SK-N-SH (cell line): Measurements from ENCODE around the gene CAV3. TPM values are rescaled to one million over a fixed set of nuclear protein-coding genes. Genes with fewer than 3 reads are reported as not detected.

Experiments
- CTCF ChIA-PET: fragments of 300-600, 350-600 bp; formaldehyde crosslinking; extraction: SDS; loops from one replicate; lab custom pipeline; 2021; lab: Yijun Ruan, JAX
- POLR2A ChIA-PET: fragments of 350-600 bp; sonication (Branson Sonifier 250); formaldehyde crosslinking; extraction: SDS; loops from one replicate; lab custom pipeline; 2020; ENCODE audit warnings: antibody characterized with exemption, inconsistent platforms; lab: Yijun Ruan, JAX
- DNase-seq: peaks from one replicate; pipeline ENCODE4 v3.0.0; 2012
- H2AFZ ChIP-seq: fragments of 200-600 bp; sonication (generic); 2 replicates; pipeline ENCODE4 v1.8.1; 2016; ENCODE audit warnings: antibody characterized with exemption, mild to moderate bottlenecking, low read depth
- H3F3A ChIP-seq: fragments of 200-600 bp; sonication (generic); replicated peaks from 2 replicates; pipeline ENCODE3; 2016; ENCODE audit warnings: antibody characterized with exemption, mild to moderate bottlenecking; ENCODE audit not compliant: insufficient read depth
- H3K27ac ChIP-seq, 2 experiments: fragments of 200-500 bp in 1 of 2; fragments of 200-600 bp in 1 of 2; sonication (Bioruptor generic) in 1 of 2; sonication (generic), shearing (Covaris generic) in 1 of 2; 2 replicates each; pipeline versions ENCODE4 v1.5.1 to v1.6.1; 2014 to 2016; ENCODE audit warnings: low read depth in 2 of 2, inconsistent platforms in 1 of 2, low read length in 1 of 2, mild to moderate bottlenecking in 1 of 2, mixed read lengths in 1 of 2
- H3K27me3 ChIP-seq: fragments of 200-600 bp; sonication (generic), shearing (Covaris generic); 2 replicates; pipeline ENCODE4 v1.6.1; 2016; ENCODE audit warnings: mixed run types; ENCODE audit not compliant: insufficient read depth
- H3K36me3 ChIP-seq, 2 experiments: fragments of 200-500 bp in 1 of 2; fragments of 200-600 bp in 1 of 2; sonication (Bioruptor generic) in 1 of 2; sonication (generic) in 1 of 2; replicated peaks in 1 of 2; 2 replicates each; pipeline versions ENCODE3 to v1.5.1; 2014 to 2016; ENCODE audit warnings: low read length in 1 of 2, mild to moderate bottlenecking in 1 of 2; ENCODE audit not compliant: insufficient read depth in 2 of 2, control insufficient read depth in 1 of 2
- H3K4me1 ChIP-seq, 2 experiments: fragments of 200-500 bp in 1 of 2; fragments of 200-600 bp in 1 of 2; sonication (Bioruptor generic) in 1 of 2; sonication (generic), shearing (Covaris generic) in 1 of 2; 2 replicates each; pipeline versions ENCODE4 v1.5.1 to v1.6.1; 2014 to 2016; ENCODE audit warnings: low read depth in 1 of 2, low read length in 1 of 2, mixed run types in 1 of 2; ENCODE audit not compliant: insufficient read depth in 2 of 2, control insufficient read depth in 1 of 2
- H3K4me2 ChIP-seq: fragments of 200-600 bp; sonication (generic), shearing (Covaris generic); 2 replicates; pipeline ENCODE4 v1.6.1; 2017; ENCODE audit warnings: mixed run types
- H3K4me3 ChIP-seq, 2 experiments: fragments of 200-500 bp in 1 of 2; fragments of 200-600 bp in 1 of 2; sonication (Bioruptor generic) in 1 of 2; sonication (generic), shearing (Covaris generic) in 1 of 2; 2 replicates each; pipeline versions ENCODE4 v1.5.1 to v1.8.1; 2014 to 2016; ENCODE audit warnings: low read depth in 2 of 2, inconsistent platforms in 1 of 2, low read length in 1 of 2, mild to moderate bottlenecking in 1 of 2, mixed read lengths in 1 of 2, moderate library complexity in 1 of 2
- H3K79me2 ChIP-seq: fragments of 200-600 bp; sonication (generic); 2 replicates; pipeline ENCODE4 v1.8.1; 2017; ENCODE audit warnings: mild to moderate bottlenecking; ENCODE audit not compliant: insufficient read depth
- H3K9ac ChIP-seq: fragments of 200-600 bp; sonication (generic); 2 replicates; pipeline ENCODE4 v1.6.1; 2017; ENCODE audit warnings: mixed run types
- H3K9me2 ChIP-seq: fragments of 200-600 bp; sonication (generic); 2 replicates; pipeline ENCODE4 v1.6.1; 2017; ENCODE audit warnings: mixed run types
- H3K9me3 ChIP-seq: fragments of 200-600 bp; sonication (generic); 2 replicates; pipeline ENCODE4 v1.6.1; 2017; ENCODE audit warnings: mixed run types, mild to moderate bottlenecking, moderate library complexity
- H4K20me1 ChIP-seq: fragments of 200-600 bp; sonication (generic); 2 replicates; pipeline ENCODE4 v1.6.1; 2017; ENCODE audit warnings: mild to moderate bottlenecking, mixed run types; ENCODE audit not compliant: insufficient read depth
- EP300 ChIP-seq, 2 experiments: IDR thresholded peaks; 2 replicates each; pipeline versions ENCODE4 v1.4.0 to v1.6.1; 2012; ENCODE audit warnings: borderline replicate concordance in 1 of 2, low read depth in 1 of 2, low read length in 1 of 2
- EZH2phosphoT487 ChIP-seq: fragments of 200-600 bp; sonication (generic); IDR thresholded peaks from 2 replicates; pipeline ENCODE4 v1.6.1; 2017; ENCODE audit warnings: low read depth, mixed run types, mild to moderate bottlenecking, antibody characterized with exemption, moderate library complexity, borderline replicate concordance
- FOXM1 ChIP-seq: IDR thresholded peaks from 2 replicates; pipeline ENCODE4 v1.4.0; 2012; ENCODE audit warnings: low read depth, mild to moderate bottlenecking
- GABPA ChIP-seq: IDR thresholded peaks from 2 replicates; pipeline ENCODE4 v1.4.0; 2012; ENCODE audit warnings: low read depth, mild to moderate bottlenecking
- JUND ChIP-seq: IDR thresholded peaks from 2 replicates; pipeline ENCODE4 v1.4.0; 2012
- MEF2A ChIP-seq: IDR thresholded peaks from 2 replicates; pipeline ENCODE4 v1.4.0; 2012; ENCODE audit warnings: low read depth, borderline replicate concordance
- MXI1 ChIP-seq: IDR thresholded peaks from 2 replicates; pipeline ENCODE4 v1.6.1; 2012; ENCODE audit warnings: mild to moderate bottlenecking, low read depth, low read length, improper control_type of control experiment
- NRF1 ChIP-seq: IDR thresholded peaks from 2 replicates; pipeline ENCODE4 v1.6.1; 2012; ENCODE audit warnings: low read depth, mild to moderate bottlenecking, low read length
- RCOR1 ChIP-seq: fragments of 150-350 bp; IDR thresholded peaks from 2 replicates; pipeline ENCODE4 v1.6.1; 2017; ENCODE audit warnings: antibody characterized with exemption, low read length
- RXRA ChIP-seq: IDR thresholded peaks from 2 replicates; pipeline ENCODE4 v1.4.0; 2012; ENCODE audit warnings: low read depth, mild to moderate bottlenecking, borderline replicate concordance
- SIN3A ChIP-seq: IDR thresholded peaks from 2 replicates; pipeline ENCODE4 v1.6.1; 2012; ENCODE audit warnings: low read depth, mild to moderate bottlenecking, low read length, moderate library complexity, borderline replicate concordance
- TAF1 ChIP-seq: IDR thresholded peaks from 2 replicates; pipeline ENCODE4 v1.6.1; 2012; ENCODE audit warnings: low read depth, mild to moderate bottlenecking, low read length, moderate library complexity, borderline replicate concordance
- USF1 ChIP-seq: IDR thresholded peaks from 2 replicates; pipeline ENCODE4 v1.4.0; 2012; ENCODE audit warnings: low read depth, borderline replicate concordance
- WGBS: methylation state at CpG from one replicate; pipeline ENCODE4 v1.1.6; 2017; ENCODE audit warnings: low lambda C conversion rate; 5-methylcytosine and 5-hydroxymethylcytosine counted together
- polyA plus RNA-seq, 3 experiments: library from polyadenylated mRNA; depleted of rRNA; stranded (reverse); fragments of >200 nt; gene quantifications; 2 replicates each; pipeline ENCODE4 v1.2.3, GENCODE V29; 2012
- TF ChIP-seq, protein P1 (sequence below): IDR thresholded peaks from 2 replicates; pipeline ENCODE4 v1.6.1; 2012; ENCODE audit warnings: mild to moderate bottlenecking, low read depth, low read length, moderate library complexity
- TF ChIP-seq, protein P2 (sequence below): IDR thresholded peaks from 2 replicates; pipeline ENCODE4 v1.4.0; 2012; ENCODE audit warnings: low read depth

Gene CAV3
- polyA plus RNA-seq, 1 of the 3 experiments (the other 2 are of a cell fraction), result not detected

- ChIA-PET POLR2A (no interaction called here), CTCF (interaction anchor here (1.4 to 2.3 kb wide), 2 partner anchors 21 to 46 kb away, joined by 3 to 10 read pairs; partner anchors contain the start of gene OXTR)
- no peaks in the 10 kb centered on the region for H3K79me2 ChIP-seq
- no peaks in the 10 kb centered on the region; a peak in 1 of 4 replicates for H3K4me1 ChIP-seq
- no peaks in the 10 kb centered on the region for H4K20me1 ChIP-seq
- H3K27ac ChIP-seq, result no peak overlapping the region
- TF ChIP-seq FOXM1, result no peak
- no peak for TF ChIP-seq USF1
- TF ChIP-seq RCOR1, result no peak
- TF ChIP-seq RXRA, result no peak
- TF ChIP-seq, protein P1, sequence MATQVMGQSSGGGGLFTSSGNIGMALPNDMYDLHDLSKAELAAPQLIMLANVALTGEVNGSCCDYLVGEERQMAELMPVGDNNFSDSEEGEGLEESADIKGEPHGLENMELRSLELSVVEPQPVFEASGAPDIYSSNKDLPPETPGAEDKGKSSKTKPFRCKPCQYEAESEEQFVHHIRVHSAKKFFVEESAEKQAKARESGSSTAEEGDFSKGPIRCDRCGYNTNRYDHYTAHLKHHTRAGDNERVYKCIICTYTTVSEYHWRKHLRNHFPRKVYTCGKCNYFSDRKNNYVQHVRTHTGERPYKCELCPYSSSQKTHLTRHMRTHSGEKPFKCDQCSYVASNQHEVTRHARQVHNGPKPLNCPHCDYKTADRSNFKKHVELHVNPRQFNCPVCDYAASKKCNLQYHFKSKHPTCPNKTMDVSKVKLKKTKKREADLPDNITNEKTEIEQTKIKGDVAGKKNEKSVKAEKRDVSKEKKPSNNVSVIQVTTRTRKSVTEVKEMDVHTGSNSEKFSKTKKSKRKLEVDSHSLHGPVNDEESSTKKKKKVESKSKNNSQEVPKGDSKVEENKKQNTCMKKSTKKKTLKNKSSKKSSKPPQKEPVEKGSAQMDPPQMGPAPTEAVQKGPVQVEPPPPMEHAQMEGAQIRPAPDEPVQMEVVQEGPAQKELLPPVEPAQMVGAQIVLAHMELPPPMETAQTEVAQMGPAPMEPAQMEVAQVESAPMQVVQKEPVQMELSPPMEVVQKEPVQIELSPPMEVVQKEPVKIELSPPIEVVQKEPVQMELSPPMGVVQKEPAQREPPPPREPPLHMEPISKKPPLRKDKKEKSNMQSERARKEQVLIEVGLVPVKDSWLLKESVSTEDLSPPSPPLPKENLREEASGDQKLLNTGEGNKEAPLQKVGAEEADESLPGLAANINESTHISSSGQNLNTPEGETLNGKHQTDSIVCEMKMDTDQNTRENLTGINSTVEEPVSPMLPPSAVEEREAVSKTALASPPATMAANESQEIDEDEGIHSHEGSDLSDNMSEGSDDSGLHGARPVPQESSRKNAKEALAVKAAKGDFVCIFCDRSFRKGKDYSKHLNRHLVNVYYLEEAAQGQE, result no peak
- TF ChIP-seq MEF2A, result no peak
- no peak for TF ChIP-seq EZH2phosphoT487
- no peak for TF ChIP-seq JUND
- no peak for TF ChIP-seq GABPA
- H3K9me2 ChIP-seq, result no peaks in the 10 kb centered on the region
- H3F3A ChIP-seq, result no peaks in the 10 kb centered on the region
- no peaks in the 10 kb centered on the region for H3K36me3 ChIP-seq
- no peak for DNase-seq
- no peak overlapping the region for H3K9ac ChIP-seq
- H3K9me3 ChIP-seq, result no peaks in the 10 kb centered on the region
- WGBS, result 70% methylated on average over 3 of the region's 3 CpGs
- no peak overlapping the region for H3K4me3 ChIP-seq
- no peaks in the 10 kb centered on the region for H3K27me3 ChIP-seq
- H3K4me2 ChIP-seq, result no peak overlapping the region
- no peak overlapping the region for H2AFZ ChIP-seq
These were observed 10.0 kb upstream of the CAV3 start for GRCh38 chr3:8723612-8724011.

- Histone ChIP-seq H3K36me3 (no peaks in the 10 kb centered on the region), H3K27me3 (no peaks in the 10 kb centered on the region), H2AFZ (no peak overlapping the region), H4K20me1 (no peaks in the 10 kb centered on the region), H3K4me1 (no peaks in the 10 kb centered on the region; a peak in 1 of 4 replicates), H3K27ac (no peak overlapping the region), H3K9me3 (no peaks in the 10 kb centered on the region), H3K9me2 (no peaks in the 10 kb centered on the region), H3K4me3 (no peak overlapping the region), H3K9ac (no peak overlapping the region), H3K79me2 (no peaks in the 10 kb centered on the region), H3F3A (no peaks in the 10 kb centered on the region), H3K4me2 (no peak overlapping the region)
- 79% methylated on average over 3 of the region's 3 CpGs for WGBS
- POLR2A ChIA-PET, result no interaction called here
- no peak for TF ChIP-seq RXRA
- TF ChIP-seq MXI1, result no peak
- TF ChIP-seq, protein P1, result no peak
- TF ChIP-seq, protein P2, sequence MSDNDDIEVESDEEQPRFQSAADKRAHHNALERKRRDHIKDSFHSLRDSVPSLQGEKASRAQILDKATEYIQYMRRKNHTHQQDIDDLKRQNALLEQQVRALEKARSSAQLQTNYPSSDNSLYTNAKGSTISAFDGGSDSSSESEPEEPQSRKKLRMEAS, result no peak
- no peak for TF ChIP-seq SIN3A
- TF ChIP-seq TAF1, result no peak
- TF ChIP-seq NRF1, result no peak
- no peak for TF ChIP-seq EP300 (IDR thresholded peaks at IDR 0.05; ENCODE audit: borderline replicate concordance in 1 of 2, low read depth in 1 of 2, low read length in 1 of 2)
- no peak for TF ChIP-seq EZH2phosphoT487
- DNase-seq, result no peak
- CTCF ChIA-PET, result interaction anchor here (0.6 to 2.3 kb wide), 3 partner anchors 45 to 480 kb away, joined by 4 to 10 read pairs (median 4); partner anchors contain the start of gene OXTR
These were observed 9.4 kb upstream of the CAV3 start for GRCh38 chr3:8724108-8724752.
